ENCODE results near the gene PAX6.
"Not testable (repeated sequence)": the region's sequence is repeated elsewhere in the genome, so short reads cannot be mapped to it uniquely, and the experiment has no call there.

The PAX6 gene

DNA sequence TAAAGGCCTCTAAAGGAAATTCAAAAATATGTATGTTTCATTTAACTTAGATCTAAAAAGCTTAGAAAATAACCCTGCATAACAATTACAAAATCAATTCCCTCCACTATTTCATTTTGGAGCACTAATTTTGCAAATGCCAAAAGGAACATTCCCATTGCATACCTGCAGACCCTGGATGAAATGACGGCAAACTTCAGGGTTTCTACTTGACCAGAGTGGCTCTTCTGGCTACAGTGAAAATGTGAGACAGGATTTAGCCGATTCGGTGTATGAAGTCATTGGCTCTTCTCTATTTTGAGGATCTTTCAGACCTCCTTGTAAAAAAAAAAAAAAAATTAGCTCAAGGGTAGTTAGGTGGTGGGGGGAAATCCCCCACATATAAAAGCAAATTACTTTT is 44.1 kb downstream of the PAX6 start:
- no peak for DNase-seq (ENCODE audit: low read depth)

DNA sequence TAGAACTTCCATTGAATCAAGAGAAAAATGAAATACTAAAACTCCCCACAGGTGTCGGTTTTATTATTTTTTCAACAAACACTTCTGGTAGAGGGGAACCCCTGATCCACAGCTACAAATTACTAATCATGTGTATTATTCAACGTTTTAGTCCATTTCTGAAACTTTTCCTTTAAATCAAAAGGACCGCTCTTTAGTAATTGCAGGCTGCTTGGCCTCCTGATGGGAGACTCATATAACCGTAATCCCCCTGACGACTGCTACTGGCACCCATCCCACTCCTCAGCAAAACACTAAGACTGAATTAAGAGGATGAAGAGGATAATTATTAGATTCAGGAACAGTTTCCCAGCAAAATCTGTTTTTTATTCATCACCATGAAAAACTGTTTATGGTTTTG is 46.4 kb downstream of the PAX6 start:
- DNase-seq (ENCODE audit: low read depth) = no peak

DNA sequence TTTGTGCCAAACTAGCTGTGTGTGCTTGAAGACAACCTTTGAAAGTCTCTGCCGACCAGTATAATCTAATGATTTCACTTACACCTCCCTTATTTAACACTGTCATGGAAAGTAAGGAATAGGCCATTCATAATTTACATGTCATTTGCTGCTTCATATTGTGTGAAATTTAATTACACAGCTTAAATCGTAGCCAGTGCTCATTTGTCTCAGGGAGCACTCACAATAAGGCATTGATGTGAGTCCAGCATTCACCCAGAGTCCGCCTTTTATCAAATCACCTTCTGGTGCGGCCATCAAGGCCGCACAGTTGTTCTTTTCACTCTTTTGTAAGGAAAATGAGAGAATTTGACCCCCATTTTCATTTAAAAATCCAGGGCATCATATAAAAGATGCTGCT is 46.9 kb downstream of the PAX6 start:
- DNase-seq (ENCODE audit: low read depth) = no peak

DNA sequence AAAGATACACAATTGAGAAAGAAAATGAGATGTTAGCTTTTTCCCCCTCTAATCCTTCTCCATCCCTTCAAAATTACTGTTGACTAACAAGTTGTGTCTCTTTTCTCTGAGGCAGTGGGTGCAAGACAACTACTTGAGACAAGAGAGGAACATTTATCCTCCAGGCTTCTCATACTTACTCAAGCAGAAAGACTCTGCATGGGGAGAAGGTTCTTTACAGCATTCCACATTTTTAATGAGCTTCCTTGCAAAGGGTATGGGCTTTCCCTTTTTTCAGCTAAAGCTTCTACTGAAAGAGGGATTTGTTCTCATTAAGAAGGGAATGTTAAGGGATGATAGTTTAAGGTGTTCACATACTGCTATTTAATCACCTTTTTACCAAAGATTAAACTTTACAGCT is 47.8 kb downstream of the PAX6 start:
- no peak for DNase-seq (ENCODE audit: low read depth)

DNA sequence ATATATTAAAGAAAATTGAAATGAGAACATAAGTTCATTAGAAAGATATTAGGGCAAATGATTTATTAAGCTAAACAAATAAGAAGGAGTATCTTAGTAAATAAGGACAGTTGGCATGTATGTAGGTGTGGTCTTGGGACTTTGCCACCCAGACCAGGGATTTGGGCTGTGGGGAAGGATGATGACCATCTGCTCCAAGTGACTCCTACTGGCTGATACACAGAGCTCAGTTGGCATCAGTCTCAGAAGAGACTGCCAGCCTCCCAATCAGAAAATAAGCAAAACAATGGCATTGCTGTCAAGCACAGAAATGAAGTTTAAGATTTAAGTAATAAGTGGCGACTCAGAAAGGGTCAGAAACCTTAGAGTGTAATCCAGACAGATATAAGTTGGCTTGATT is 49.5 kb downstream of the PAX6 start:
- no peak for DNase-seq (ENCODE audit: low read depth)

DNA sequence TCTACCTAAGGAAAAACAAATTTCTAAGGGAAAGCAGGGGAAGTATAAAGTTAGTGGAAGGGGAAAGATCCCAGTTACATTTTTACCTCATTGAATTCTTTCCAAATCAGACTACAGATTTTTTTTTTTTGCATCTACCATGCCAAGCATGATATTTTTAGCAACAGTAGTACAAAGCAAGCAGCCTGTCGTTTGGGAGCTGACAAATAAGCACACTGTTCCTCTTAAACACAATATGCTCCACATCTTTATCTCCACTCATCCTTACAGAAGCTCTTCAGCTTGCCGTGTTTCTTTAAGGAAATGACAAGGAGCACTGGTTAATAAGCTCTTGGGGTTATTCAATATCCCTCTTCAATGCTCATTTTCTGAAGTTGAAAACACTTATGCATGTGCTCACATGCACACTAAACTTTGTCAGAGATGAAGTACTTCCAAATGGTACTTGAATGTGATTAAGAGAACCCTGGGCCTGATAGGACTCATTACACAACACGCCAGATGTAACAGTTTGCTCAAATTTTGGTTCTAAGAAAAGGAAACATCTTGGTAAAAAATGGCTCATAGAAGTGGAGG is 53.8 kb downstream of the PAX6 start:
- no peak for DNase-seq (ENCODE audit: low read depth)

DNA sequence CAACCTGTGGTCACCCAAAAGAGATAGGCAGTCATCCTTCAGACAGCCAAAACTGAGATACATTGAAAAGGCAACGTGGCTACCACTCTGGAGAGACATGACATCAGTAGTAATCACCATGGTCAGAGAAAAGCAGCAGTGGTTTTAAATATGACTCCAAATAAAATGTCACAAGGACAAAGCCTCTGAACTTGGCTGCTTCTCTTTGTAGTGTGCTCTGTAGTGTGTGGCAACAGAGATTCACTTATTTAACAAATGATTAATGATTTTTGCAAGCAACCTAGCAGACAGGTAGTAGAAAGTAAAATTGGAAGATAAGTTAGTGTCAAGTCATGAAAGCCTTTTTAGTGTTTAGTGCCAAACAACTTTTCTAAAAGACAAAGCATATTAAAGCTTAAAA is 63.5 kb downstream of the PAX6 start:
- no peak for DNase-seq (ENCODE audit: low read depth)

DNA sequence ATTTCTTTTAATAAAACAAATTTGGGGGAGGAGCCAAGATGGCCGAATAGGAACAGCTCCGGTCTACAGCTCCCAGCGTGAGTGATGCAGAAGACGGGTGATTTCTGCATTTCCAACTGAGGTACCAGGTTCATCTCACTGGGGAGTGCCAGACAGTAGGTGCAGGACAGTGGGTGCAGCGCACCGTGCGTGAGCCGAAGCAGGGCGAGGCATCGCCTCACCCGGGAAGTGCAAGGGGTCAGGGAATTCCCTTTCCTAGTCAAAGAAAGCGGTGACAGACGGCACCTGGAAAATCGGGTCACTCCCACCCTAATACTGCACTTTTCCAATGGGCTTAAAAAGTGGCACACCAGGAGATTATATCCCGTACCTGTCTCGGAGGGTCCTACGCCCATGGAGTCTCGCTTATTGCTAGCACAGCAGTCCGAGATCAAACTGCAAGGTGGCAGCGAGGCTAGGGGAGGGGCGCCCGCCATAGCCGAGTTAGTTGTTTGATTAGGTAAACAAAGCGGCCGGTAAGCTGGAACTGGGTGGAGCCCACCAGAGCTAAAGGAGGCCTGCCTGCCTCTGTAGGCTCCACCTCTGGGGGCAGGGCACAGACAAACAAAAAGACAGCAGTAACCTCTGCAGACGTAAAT is 70.3 kb downstream of the PAX6 start:
- DNase-seq (ENCODE audit: low read depth) = not testable (repeated sequence)

DNA sequence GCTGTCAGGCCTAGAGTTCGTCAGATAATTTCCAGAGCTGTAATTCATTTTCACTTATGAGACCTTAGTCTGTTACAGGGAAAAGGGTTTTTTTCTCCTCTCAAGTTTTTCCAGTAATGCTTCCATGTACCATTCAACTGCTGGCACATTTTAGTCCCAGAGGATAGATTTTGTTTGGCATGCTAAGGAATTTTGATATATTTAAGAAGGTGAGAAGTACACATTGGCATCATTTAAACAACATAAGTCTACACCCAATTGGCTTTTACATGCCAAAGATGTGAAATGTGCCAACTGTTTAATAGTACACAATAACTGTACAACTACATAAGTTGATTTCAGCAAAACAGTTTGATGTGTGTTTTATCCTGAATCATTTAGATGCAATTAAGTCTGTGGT is 71.0 kb downstream of the PAX6 start:
- no peak for DNase-seq (ENCODE audit: low read depth)

Data from activated T-helper 9 cell treated with anti-CD3 and anti-CD28 coated beads, Interleukin-2, amount 50 U/mL, for 16 hours (primary cell).